ENCODE measurements around the gene TMEM91. TPM values are rescaled to one million over a fixed set of nuclear protein-coding genes. Genes with fewer than 3 reads are reported as not detected.

TMEM91 gene
- polyA plus RNA-seq, 4 donors: 1.3 to 14.6 (median 5.2) TPM

DNA sequence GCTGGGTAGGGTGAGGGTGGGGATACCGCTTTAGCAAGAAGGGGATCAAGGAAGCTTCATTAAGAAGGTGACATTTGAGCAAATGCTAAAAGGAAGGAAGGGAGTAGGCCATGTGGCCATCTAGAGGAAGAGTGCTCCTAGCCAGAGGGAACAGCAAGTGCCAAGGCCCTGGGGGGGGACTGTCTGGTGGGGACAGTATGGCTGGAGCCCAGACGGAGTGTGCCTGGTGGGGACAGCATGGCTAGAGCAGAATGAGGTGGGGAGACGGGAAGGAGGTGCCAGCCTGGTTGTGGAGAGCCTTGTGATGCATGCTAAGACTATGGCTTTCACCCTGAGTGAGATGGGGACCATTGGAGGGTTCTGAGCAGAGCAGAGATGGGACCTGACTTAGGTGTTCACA lies 20.5 kb upstream of the TMEM91 start:
- no peaks in the 10 kb centered on the region for H3K9me3 ChIP-seq (ENCODE audit: control insufficient read depth in 2 of 2, insufficient read depth in 1 of 2, low read depth in 1 of 2, low read length in 1 of 2)
- H3K27me3 ChIP-seq (ENCODE audit: control insufficient read depth in 3 of 3, insufficient read depth in 3 of 3, low read length in 3 of 3): peaks cover 0 to 34% (median 0%) of the 10 kb centered on the region in 3 donors
- peaks cover 0 to 27% (median 0%) of the 10 kb centered on the region in 3 donors for H3K4me1 ChIP-seq (ENCODE audit: control insufficient read depth in 3 of 3, insufficient read depth in 2 of 3, low read depth in 1 of 3, low read length in 2 of 3)
- DNase-seq: no peak
- no peak for FAIRE-seq
- no peak overlapping the region for H3K27ac ChIP-seq (ENCODE audit: low read depth in 1 of 3, low read length in 2 of 3)
- H3K4me3 ChIP-seq (ENCODE audit: low read depth in 1 of 3, low read length in 3 of 3): no peak overlapping the region
- peaks cover 0 to 10% (median 0%) of the 10 kb centered on the region in 3 donors for H3K36me3 ChIP-seq (ENCODE audit: control insufficient read depth in 3 of 3, insufficient read depth in 2 of 3, low read depth in 1 of 3, low read length in 3 of 3)
- WGBS, 3 donors: 75 to 88% (median 83%) methylated on average over 3 of the region's 3 CpGs

DNA sequence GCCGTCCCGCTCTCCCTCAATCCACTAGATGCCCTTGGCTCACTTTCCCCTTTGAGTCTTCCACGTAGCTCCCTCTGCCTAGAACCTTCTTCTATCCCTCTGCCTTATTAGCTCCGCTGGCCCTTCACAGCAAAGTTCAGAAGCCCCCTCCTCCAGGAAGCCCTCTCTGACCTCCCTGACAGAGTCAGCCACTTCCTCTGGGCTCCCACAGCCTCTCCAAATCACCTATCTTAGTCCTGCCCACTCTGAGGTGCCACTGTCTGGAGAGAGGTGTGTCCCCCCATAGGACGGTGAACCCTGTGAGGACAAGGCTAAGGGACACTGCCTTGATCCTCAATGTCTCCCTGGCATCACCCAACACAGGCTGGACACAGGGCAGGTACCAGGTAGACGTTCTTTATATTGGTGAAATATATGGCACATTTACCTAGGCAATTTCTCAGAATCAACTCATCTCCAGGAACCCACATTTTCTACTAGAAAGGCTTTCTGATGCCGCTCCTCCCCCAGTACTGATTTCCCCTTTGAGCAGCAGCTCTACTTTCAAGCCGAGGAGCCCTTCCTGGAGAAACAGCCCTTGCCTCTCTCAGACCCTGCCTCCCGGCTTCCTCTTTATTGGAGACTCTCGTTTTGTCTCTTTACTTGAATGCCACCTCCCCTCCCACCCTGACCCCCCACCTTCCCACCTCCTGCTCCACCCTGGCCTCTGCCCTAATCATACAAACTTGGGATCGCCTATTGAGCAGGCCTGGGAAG lies 19.2 kb upstream of the TMEM91 start:
- peaks cover 0 to 15% (median 0%) of the 10 kb centered on the region in 3 donors for H3K4me1 ChIP-seq (ENCODE audit: control insufficient read depth in 3 of 3, insufficient read depth in 2 of 3, low read depth in 1 of 3, low read length in 2 of 3)

DNA sequence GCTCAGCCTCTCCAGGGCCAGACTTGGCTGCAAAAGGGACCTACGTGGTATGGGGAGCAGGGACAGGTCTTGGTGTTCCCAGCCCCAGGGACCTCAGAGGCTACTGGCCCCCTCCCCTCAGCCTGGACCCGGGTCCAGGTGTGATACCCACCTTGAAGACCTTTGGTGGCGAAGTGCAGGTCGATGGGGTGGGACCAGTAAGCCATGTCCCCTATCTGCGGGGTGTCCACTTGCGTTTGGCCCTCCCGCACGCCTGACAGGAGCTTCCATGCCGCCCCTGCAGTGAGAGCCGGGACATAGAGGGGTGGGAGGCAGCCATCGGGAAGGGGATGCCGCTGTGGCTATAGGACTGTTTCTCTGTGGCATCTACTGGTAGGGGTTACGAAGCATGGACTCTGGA lies 18.6 kb upstream of the TMEM91 start:
- FAIRE-seq (no peak), DNase-seq (no peak)
- peaks cover 0 to 15% (median 0%) of the 10 kb centered on the region in 3 donors for H3K27me3 ChIP-seq (ENCODE audit: control insufficient read depth in 3 of 3, insufficient read depth in 3 of 3, low read length in 3 of 3)
- no peak overlapping the region for H3K4me3 ChIP-seq (ENCODE audit: low read depth in 1 of 3, low read length in 3 of 3)
- H3K9me3 ChIP-seq (ENCODE audit: control insufficient read depth in 2 of 2, insufficient read depth in 1 of 2, low read depth in 1 of 2, low read length in 1 of 2): no peaks in the 10 kb centered on the region
- no peak overlapping the region for H3K27ac ChIP-seq (ENCODE audit: low read depth in 1 of 3, low read length in 2 of 3)
- WGBS, 3 donors: 89 to 94% (median 92%) methylated on average over 13 of the region's 13 CpGs
- H3K36me3 ChIP-seq (ENCODE audit: control insufficient read depth in 3 of 3, insufficient read depth in 2 of 3, low read depth in 1 of 3, low read length in 3 of 3): peaks cover 0 to 10% (median 0%) of the 10 kb centered on the region in 3 donors
- peaks cover 0 to 17% (median 1%) of the 10 kb centered on the region in 3 donors for H3K4me1 ChIP-seq (ENCODE audit: control insufficient read depth in 3 of 3, insufficient read depth in 2 of 3, low read depth in 1 of 3, low read length in 2 of 3)

More for the DNA sequence above, 19.2 kb upstream of the TMEM91 start:
- FAIRE-seq: no peak
- 73 to 89% (median 79%) methylated on average over 11 of the region's 11 CpGs for WGBS, 3 donors
- Histone ChIP-seq H3K9me3 (ENCODE audit: control insufficient read depth in 2 of 2, insufficient read depth in 1 of 2, low read depth in 1 of 2, low read length in 1 of 2) (no peaks in the 10 kb centered on the region), H3K4me3 (ENCODE audit: low read depth in 1 of 3, low read length in 3 of 3) (no peak overlapping the region), H3K27ac (ENCODE audit: low read depth in 1 of 3, low read length in 2 of 3) (no peak overlapping the region), H3K27me3 (ENCODE audit: control insufficient read depth in 3 of 3, insufficient read depth in 3 of 3, low read length in 3 of 3) (peaks cover 0 to 20% (median 0%) of the 10 kb centered on the region in 3 donors), H3K36me3 (ENCODE audit: control insufficient read depth in 3 of 3, insufficient read depth in 2 of 3, low read depth in 1 of 3, low read length in 3 of 3) (peaks cover 0 to 10% (median 0%) of the 10 kb centered on the region in 3 donors)
- DNase-seq: no peak

DNA sequence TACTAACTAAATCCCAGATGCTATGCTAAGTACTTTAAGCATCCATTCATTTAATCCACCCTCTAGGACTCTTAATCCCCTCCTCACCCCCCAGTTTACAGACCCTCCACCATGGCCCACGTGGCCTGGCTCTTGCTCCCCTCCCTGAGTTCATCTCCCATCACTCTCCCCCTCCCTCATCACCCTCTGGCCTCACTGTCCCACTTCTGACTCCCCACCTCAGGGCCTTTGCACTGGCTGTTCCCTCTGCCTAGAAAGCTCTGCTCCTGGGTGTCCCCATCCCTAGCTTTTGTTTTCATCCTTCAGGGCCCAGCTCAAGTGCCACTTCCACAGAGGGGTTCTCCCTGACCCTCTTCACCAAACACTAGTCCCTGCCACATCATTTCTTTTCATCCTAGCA lies 16.6 kb upstream of the TMEM91 start:
- H3K27me3 ChIP-seq (ENCODE audit: control insufficient read depth in 3 of 3, insufficient read depth in 3 of 3, low read length in 3 of 3): no peaks in the 10 kb centered on the region
- no peak for FAIRE-seq
- H3K4me3 ChIP-seq (ENCODE audit: low read depth in 1 of 3, low read length in 3 of 3): no peak overlapping the region
- 89 to 95% (median 91%) methylated on average over 1 of the region's 1 CpG for WGBS, 3 donors
- H3K27ac ChIP-seq (ENCODE audit: low read depth in 1 of 3, low read length in 2 of 3): no peak overlapping the region
- H3K9me3 ChIP-seq (ENCODE audit: control insufficient read depth in 2 of 2, insufficient read depth in 1 of 2, low read depth in 1 of 2, low read length in 1 of 2): no peaks in the 10 kb centered on the region
- no peak for DNase-seq
- H3K4me1 ChIP-seq (ENCODE audit: control insufficient read depth in 3 of 3, insufficient read depth in 2 of 3, low read depth in 1 of 3, low read length in 2 of 3): peaks cover 2 to 16% (median 3%) of the 10 kb centered on the region in 3 donors
- peaks cover 0 to 7% (median 0%) of the 10 kb centered on the region in 3 donors for H3K36me3 ChIP-seq (ENCODE audit: control insufficient read depth in 3 of 3, insufficient read depth in 2 of 3, low read depth in 1 of 3, low read length in 3 of 3)

DNA sequence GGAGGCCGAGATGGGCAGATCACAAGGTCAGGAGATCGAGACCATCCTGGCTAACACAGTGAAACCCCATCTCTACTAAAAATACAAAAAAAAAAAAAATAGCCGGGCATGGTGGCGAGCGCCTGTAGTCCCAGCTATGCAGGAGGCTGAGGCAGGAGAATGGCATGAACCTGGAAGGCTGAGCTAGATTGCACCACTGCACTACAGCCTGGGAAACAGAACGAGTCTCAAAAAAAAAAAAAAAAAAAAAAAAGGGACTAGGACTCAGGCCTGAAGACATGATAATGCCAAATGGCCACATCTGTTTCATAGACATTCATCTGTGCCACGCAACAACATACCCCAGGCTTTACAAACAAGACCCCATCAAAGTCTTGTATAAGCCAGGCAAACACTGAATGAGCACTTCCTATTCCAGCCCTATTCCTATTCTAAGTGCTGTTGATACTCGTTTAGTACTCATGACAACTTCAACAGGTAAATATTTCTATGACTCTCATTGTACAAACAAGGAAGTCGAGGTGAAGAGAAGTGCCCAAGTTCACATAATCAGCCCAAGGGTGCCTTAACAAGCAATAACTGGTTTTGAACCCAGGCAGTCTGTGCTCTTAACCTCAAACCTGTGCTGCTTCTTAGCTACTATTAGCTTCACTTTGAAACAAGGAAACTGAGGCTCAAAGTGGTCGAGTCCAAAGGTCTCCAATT lies 14.0 kb upstream of the TMEM91 start:
- H3K4me3 ChIP-seq (ENCODE audit: low read depth in 1 of 3, low read length in 3 of 3): no peak overlapping the region
- H3K36me3 ChIP-seq (ENCODE audit: control insufficient read depth in 3 of 3, insufficient read depth in 2 of 3, low read depth in 1 of 3, low read length in 3 of 3): peaks cover 0 to 4% (median 0%) of the 10 kb centered on the region in 3 donors
- 66 to 80% (median 68%) methylated on average over 8 to 10 of the region's 10 CpGs for WGBS, 3 donors
- FAIRE-seq (no peak), DNase-seq (peak; percentile 40 to 60)
- no peaks in the 10 kb centered on the region for H3K27me3 ChIP-seq (ENCODE audit: control insufficient read depth in 3 of 3, insufficient read depth in 3 of 3, low read length in 3 of 3)
- H3K9me3 ChIP-seq (ENCODE audit: control insufficient read depth in 2 of 2, insufficient read depth in 1 of 2, low read depth in 1 of 2, low read length in 1 of 2): no peaks in the 10 kb centered on the region
- H3K4me1 ChIP-seq (ENCODE audit: control insufficient read depth in 3 of 3, insufficient read depth in 2 of 3, low read depth in 1 of 3, low read length in 2 of 3): peaks cover 3 to 19% (median 4%) of the 10 kb centered on the region in 3 donors
- peak overlapping the region; percentile 37 to 65 (median 47) for H3K27ac ChIP-seq (ENCODE audit: low read depth in 1 of 3, low read length in 2 of 3)

DNA sequence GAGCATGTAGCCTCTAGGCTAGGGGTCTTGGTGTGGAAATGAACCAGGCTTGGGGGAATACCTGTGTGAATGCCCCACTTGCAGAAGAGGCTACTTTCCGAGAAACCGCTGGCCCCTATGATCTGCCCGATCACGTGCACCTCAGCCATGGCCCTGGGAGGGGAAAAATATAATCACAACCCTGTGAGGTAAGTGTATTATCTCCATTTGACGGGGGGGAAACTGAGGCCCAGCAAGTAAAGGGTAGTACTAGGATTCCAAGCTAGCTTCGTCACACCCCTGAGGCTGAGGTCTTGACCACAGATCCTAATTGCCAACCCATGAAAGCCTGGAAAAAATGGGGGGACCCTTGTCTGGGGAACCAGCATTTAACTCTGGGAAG lies 13.0 kb upstream of the TMEM91 start:
- Histone ChIP-seq H3K36me3 (ENCODE audit: control insufficient read depth in 3 of 3, insufficient read depth in 2 of 3, low read depth in 1 of 3, low read length in 3 of 3) (peaks cover 0 to 3% (median 0%) of the 10 kb centered on the region in 3 donors), H3K4me1 (ENCODE audit: control insufficient read depth in 3 of 3, insufficient read depth in 2 of 3, low read depth in 1 of 3, low read length in 2 of 3) (peaks cover 4 to 29% (median 6%) of the 10 kb centered on the region in 3 donors), H3K9me3 (ENCODE audit: control insufficient read depth in 2 of 2, insufficient read depth in 1 of 2, low read depth in 1 of 2, low read length in 1 of 2) (no peaks in the 10 kb centered on the region), H3K27me3 (ENCODE audit: control insufficient read depth in 3 of 3, insufficient read depth in 3 of 3, low read length in 3 of 3) (no peaks in the 10 kb centered on the region), H3K4me3 (ENCODE audit: low read depth in 1 of 3, low read length in 3 of 3) (peak overlapping the region in 2 of 3 donors; percentile 69 to 77), H3K27ac (ENCODE audit: low read depth in 1 of 3, low read length in 2 of 3) (peak overlapping the region; percentile 80 to 98 (median 97))
- FAIRE-seq: no peak
- WGBS, 3 donors: 42 to 52% (median 47%) methylated on average over 6 of the region's 6 CpGs
- DNase-seq: no peak

DNA sequence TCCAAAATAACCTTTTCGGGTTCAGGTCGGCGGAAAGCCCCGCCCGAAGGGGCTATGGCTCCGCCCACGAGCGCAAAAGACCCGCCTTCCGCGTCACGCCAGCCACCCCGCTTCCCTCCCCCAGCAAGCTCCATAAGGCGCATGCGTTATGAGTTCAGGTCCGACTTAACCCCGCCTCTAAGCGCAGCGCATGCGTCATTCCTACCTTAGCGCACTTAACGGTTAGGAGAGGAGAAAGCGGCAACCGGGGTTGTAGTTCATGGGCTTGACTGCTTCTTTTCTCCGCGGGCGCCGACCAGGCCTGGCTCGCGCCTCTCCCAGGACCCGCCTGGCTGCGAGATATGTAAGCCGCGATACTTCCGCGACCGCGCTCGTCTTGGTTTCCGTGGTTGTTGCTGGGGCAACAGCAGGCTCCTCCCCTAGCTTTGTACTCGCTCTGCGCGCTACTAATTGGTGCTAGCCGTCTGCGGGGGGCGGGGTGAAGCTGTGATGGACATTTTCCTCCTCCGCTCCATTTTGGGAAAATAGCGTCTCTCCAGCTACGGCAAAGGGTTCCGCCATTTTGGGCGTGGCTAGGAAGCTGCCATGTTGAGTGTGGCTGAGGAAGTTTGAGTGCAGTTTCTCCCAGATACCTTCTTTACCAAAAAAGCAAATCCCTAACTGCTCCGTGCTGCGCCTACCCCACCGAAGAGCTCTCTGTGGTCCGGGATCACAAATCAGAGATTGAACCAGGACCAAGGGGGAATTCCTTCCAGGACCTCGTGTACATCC lies 12.4 kb upstream of the TMEM91 start, which contains the start of gene B9D2:
Gene B9D2 (minus strand): TSS at position 397 of the 771 bp plus-strand sequence. CDS start 630 bp downstream, outside the sequence.
- H3K36me3 ChIP-seq (ENCODE audit: control insufficient read depth in 3 of 3, insufficient read depth in 2 of 3, low read depth in 1 of 3, low read length in 3 of 3): peaks cover 0 to 6% (median 0%) of the 10 kb centered on the region in 3 donors
- no peaks in the 10 kb centered on the region for H3K9me3 ChIP-seq (ENCODE audit: control insufficient read depth in 2 of 2, insufficient read depth in 1 of 2, low read depth in 1 of 2, low read length in 1 of 2)
- peak within 1 kb of the TSS; percentile 84 to 98 (median 97) for H3K27ac ChIP-seq (ENCODE audit: low read depth in 1 of 3, low read length in 2 of 3)
- no peak for FAIRE-seq
- DNase-seq: peak; percentile 99
- peak within 1 kb of the TSS; percentile 47 to 77 (median 69) for H3K4me3 ChIP-seq (ENCODE audit: low read depth in 1 of 3, low read length in 3 of 3)
- WGBS, 3 donors: 0 to 1% (median 0%) methylated on average over 51 to 56 of the region's 56 CpGs
- no peaks in the 10 kb centered on the region for H3K27me3 ChIP-seq (ENCODE audit: control insufficient read depth in 3 of 3, insufficient read depth in 3 of 3, low read length in 3 of 3)
- H3K4me1 ChIP-seq (ENCODE audit: control insufficient read depth in 3 of 3, insufficient read depth in 2 of 3, low read depth in 1 of 3, low read length in 2 of 3): peaks cover 4 to 29% (median 6%) of the 10 kb centered on the region in 3 donors

Measured in small intestine (tissue), 7 donors.